OCI-LY7 (cell line): ENCODE measurements around the gene MARCHF5. TPM values are rescaled to one million over a fixed set of nuclear protein-coding genes. Genes with fewer than 3 reads are reported as not detected.
"Not testable (repeated sequence)": the region's sequence is repeated elsewhere in the genome, so short reads cannot be mapped to it uniquely, and the experiment has no call there.

Experiments
- BruUV-seq: library from RNA; stranded (reverse); fragments of 400-500 nt; replicated peaks from 2 replicates; lab custom pipeline; 2021; lab: Mats Ljungman, UMichigan
- CTCF ChIA-PET: fragments of 300-600 bp; sonication (Branson Sonifier 250); formaldehyde crosslinking; loops from one replicate; lab custom pipeline; 2022; ENCODE audit warnings: antibody characterized with exemption; ENCODE audit not compliant: unreplicated experiment; lab: Charles Lee
- POLR2A ChIA-PET: fragments of 300-600 bp; sonication (Branson Sonifier 250); formaldehyde crosslinking; loops from one replicate; lab custom pipeline; 2022; ENCODE audit warnings: antibody characterized with exemption; lab: Charles Lee
- DNase-seq: peaks from one replicate; pipeline ENCODE4 v3.0.0-alpha.2; 2015; ENCODE audit warnings: low spot score
- H2AFZ ChIP-seq: fragments of 200-600 bp; sonication (generic), shearing (Covaris generic); 2 replicates; pipeline ENCODE4 v1.6.1; 2014; ENCODE audit warnings: mild to moderate bottlenecking, antibody characterized with exemption, low read length, moderate library complexity
- H3K27ac ChIP-seq: fragments of 200-600 bp; sonication (generic); 2 replicates; pipeline ENCODE4 v1.5.1; 2014; ENCODE audit warnings: mixed run types, low read depth, mild to moderate bottlenecking, moderate library complexity, low read length, inconsistent platforms; ENCODE audit not compliant: poor library complexity, severe bottlenecking
- H3K36me3 ChIP-seq: fragments of 200-600 bp; sonication (generic); 2 replicates; pipeline ENCODE4 v1.6.1; 2014; ENCODE audit warnings: mild to moderate bottlenecking, antibody characterized with exemption, low read length, moderate library complexity, mixed read lengths; ENCODE audit not compliant: insufficient read depth
- H3K4me1 ChIP-seq: fragments of 200-600 bp; sonication (generic); 2 replicates; pipeline ENCODE4 v1.5.1; 2014; ENCODE audit warnings: mild to moderate bottlenecking, low read length; ENCODE audit not compliant: insufficient read depth, poor library complexity, severe bottlenecking
- H3K4me2 ChIP-seq: fragments of 200-600 bp; sonication (generic); 2 replicates; pipeline ENCODE4 v1.6.1; 2014; ENCODE audit warnings: mild to moderate bottlenecking, low read length
- H3K4me3 ChIP-seq: fragments of 200-600 bp; sonication (generic); 2 replicates; pipeline ENCODE4 v1.5.1; 2014; ENCODE audit warnings: mild to moderate bottlenecking, low read depth, low read length; ENCODE audit not compliant: poor library complexity, severe bottlenecking
- H3K79me2 ChIP-seq: fragments of 200-600 bp; sonication (generic); 2 replicates; pipeline ENCODE4 v1.6.1; 2016; ENCODE audit warnings: low read depth, mild to moderate bottlenecking, low read length, moderate library complexity, mixed read lengths; ENCODE audit not compliant: insufficient read depth
- H3K9me2 ChIP-seq: fragments of 200-600 bp; sonication (generic); 2 replicates; pipeline ENCODE4 v1.6.1; 2016; ENCODE audit warnings: mild to moderate bottlenecking, low read length, mixed read lengths; ENCODE audit not compliant: insufficient read depth
- H3K9me3 ChIP-seq: fragments of 200-600 bp; sonication (generic); 2 replicates; pipeline ENCODE4 v1.6.1; 2014; ENCODE audit warnings: mild to moderate bottlenecking, mixed run types, low read length, mixed read lengths
- H4K20me1 ChIP-seq: fragments of 200-600 bp; sonication (generic); 2 replicates; pipeline ENCODE4 v1.6.1; 2014; ENCODE audit warnings: mild to moderate bottlenecking, antibody characterized with exemption, low read length, moderate library complexity, mixed read lengths; ENCODE audit not compliant: insufficient read depth
- EZH2phosphoT487 ChIP-seq: fragments of 200-600 bp; sonication (generic); IDR thresholded peaks from 2 replicates; pipeline ENCODE4 v1.6.1; 2018; ENCODE audit warnings: low read depth, borderline replicate concordance, mild to moderate bottlenecking, mixed run types, antibody characterized with exemption, low read length, moderate library complexity, mixed read lengths
- intact Hi-C: fragments of 100-400 bp; cut with micrococcal nuclease; formaldehyde crosslinking; loops from one replicate; pipeline ENCODE4 v1.10.0; 2022; ENCODE audit not compliant: unreplicated experiment
- total RNA-seq, 2 experiments: library from RNA; depleted of rRNA in 1 of 2; stranded (reverse); fragments of >200 nt in 1 of 2; shearing (Covaris generic) in 1 of 2; gene quantifications; 2 replicates each; pipeline ENCODE4 v1.2.3, GENCODE V29; 2014 to 2022
- TF ChIP-seq, protein P1 (sequence below): fragments of 200-600 bp; sonication (generic); conservative IDR thresholded peaks from 2 replicates; pipeline ENCODE4 v1.5.1; 2014; ENCODE audit warnings: mild to moderate bottlenecking, antibody characterized with exemption, low read length, moderate library complexity, mixed read lengths

MARCHF5 gene
- total RNA-seq, 2 experiments from 2014 or later, result 5.9 to 31.7 TPM

DNA sequence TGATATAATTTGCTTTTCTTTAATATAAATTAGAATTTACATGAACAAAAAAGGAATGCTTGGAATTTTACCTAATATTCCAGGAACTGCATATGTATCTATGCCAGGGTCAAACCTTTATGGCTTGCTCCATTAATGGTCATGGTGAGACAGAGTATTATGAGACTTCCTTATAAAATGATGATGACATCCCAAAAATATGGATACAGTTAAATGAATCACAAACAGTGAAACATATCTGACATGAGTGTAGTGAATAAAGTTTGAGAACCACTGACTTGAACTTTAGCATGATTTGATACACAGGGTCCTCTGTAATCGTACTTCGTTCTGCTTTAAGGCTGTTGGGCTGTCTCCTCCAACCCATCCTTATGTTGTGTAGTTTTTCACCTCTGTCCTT, 51.8 kb downstream of the MARCHF5 start:
- Histone ChIP-seq H3K79me2 (no peaks in the 10 kb centered on the region), H3K9me2 (no peaks in the 10 kb centered on the region), H3K9me3 (no peaks in the 10 kb centered on the region), H3K4me1 (no peaks in the 10 kb centered on the region), H3K4me3 (no peak overlapping the region), H3K27ac (no peak overlapping the region), H4K20me1 (no peaks in the 10 kb centered on the region), H2AFZ (no peak overlapping the region), H3K4me2 (no peak overlapping the region), H3K36me3 (peaks cover 36% of the 10 kb centered on the region)
- no peak for DNase-seq
- BruUV-seq, result TSS peak; percentile 21
- TF ChIP-seq, protein P1, sequence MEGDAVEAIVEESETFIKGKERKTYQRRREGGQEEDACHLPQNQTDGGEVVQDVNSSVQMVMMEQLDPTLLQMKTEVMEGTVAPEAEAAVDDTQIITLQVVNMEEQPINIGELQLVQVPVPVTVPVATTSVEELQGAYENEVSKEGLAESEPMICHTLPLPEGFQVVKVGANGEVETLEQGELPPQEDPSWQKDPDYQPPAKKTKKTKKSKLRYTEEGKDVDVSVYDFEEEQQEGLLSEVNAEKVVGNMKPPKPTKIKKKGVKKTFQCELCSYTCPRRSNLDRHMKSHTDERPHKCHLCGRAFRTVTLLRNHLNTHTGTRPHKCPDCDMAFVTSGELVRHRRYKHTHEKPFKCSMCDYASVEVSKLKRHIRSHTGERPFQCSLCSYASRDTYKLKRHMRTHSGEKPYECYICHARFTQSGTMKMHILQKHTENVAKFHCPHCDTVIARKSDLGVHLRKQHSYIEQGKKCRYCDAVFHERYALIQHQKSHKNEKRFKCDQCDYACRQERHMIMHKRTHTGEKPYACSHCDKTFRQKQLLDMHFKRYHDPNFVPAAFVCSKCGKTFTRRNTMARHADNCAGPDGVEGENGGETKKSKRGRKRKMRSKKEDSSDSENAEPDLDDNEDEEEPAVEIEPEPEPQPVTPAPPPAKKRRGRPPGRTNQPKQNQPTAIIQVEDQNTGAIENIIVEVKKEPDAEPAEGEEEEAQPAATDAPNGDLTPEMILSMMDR, result no peak
- TF ChIP-seq EZH2phosphoT487, result no peak
- ChIA-PET POLR2A (no interaction called here), CTCF (no interaction called here)
- intact Hi-C loops, result no loop called here

DNA sequence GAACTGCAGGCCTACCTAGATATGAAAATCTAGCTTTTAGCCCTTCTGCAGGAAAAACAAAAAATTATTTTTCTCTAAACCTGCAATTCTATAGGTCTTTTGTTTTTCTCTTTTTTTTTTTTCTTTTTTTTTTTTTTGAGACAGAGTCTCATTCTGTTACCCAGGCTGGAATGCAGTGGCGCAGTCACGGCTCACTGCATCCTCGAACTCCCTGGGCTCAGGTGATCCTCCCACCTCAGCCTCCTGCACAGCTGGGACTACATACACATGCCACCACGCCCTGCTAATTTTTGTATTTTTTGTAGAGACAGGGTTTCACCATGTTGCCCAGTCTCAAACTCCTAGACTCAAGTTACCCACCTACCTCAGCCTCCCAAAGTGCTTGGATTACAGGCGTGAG, 54.6 kb downstream of the MARCHF5 start:
- H3K79me2 ChIP-seq, H3K27ac ChIP-seq, H4K20me1 ChIP-seq, BruUV-seq, H3K4me2 ChIP-seq, H3K4me1 ChIP-seq, H2AFZ ChIP-seq, H3K9me3 ChIP-seq, intact Hi-C loops, DNase-seq, H3K4me3 ChIP-seq, CTCF ChIA-PET, H3K9me2 ChIP-seq: not testable (repeated sequence)
- POLR2A ChIA-PET, result interaction anchor here (0.6 to 0.7 kb wide), 3 partner anchors 83 to 270 kb away, joined by 3 to 5 read pairs (median 3); no protein-coding TSS in a partner anchor
- peaks cover 50% of the 10 kb centered on the region for H3K36me3 ChIP-seq

GRCh38 chr10:92347035-92347676, 56.2 kb downstream of the MARCHF5 start:
- H3K4me1 ChIP-seq, DNase-seq, intact Hi-C loops, H3K9me3 ChIP-seq, H4K20me1 ChIP-seq, CTCF ChIA-PET, H3K9me2 ChIP-seq, H2AFZ ChIP-seq, H3K4me2 ChIP-seq, H3K4me3 ChIP-seq, BruUV-seq, H3K27ac ChIP-seq, H3K79me2 ChIP-seq: not testable (repeated sequence)
- H3K36me3 ChIP-seq, result peaks cover 50% of the 10 kb centered on the region
- POLR2A ChIA-PET, result interaction anchor here (0.7 kb wide), 1 partner anchor 51 kb away, joined by 3 read pairs; no protein-coding TSS in a partner anchor
